GM21737 (cell line): ENCODE data around the gene SMIM41.

Experiments used
- ATAC-seq: cut with Tn5 transposase; IDR thresholded peaks from one replicate; pipeline ENCODE4 v1.9.1; 2021; ENCODE audit warnings: mild to moderate bottlenecking, moderate library complexity; ENCODE audit not compliant: unreplicated experiment

Gene SMIM41

DNA sequence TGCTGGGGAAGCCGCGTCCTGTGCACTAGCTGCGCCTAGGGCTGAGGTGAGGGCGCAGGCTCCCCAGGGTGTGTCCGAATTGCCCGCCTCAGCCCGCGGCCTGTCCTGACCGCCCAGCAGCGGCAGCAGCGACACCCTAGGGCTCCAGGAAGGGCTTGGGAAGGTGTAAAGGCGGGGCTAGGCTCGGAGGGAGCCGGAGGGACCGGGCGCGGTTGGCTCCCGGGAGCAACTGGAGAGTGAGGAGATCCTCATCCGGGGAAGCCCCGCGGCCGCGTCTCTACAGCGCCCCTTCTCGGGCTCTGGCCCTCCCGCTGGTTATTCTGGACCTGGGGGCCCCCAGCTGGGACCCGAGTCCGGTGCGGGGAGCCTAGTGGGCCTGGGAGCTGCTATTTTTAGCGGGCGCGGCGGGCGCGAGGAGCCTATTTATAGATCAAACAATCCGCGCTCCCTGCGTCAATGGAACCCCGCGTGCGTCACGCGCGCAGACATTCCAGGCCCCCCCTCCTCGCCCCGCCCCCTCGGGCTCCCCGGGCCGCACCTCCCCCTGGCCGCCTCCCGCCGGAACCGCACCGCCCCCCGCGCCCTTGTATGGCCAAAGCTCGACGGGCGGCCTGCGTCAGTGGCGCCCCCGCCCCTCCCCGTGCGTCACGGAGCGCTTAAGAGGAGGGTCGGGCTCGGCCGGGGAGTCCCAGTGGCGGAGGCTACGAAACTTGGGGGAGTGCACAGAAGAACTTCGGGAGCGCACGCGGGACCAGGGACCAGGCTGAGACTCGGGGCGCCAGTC lies 28.6 kb upstream of the SMIM41 start, which contains the start of gene NR4A1:
Gene NR4A1, plus strand, starts transcription at position 685 of the 784 bp plus-strand sequence. CDS start 2,887 bp downstream, outside the sequence.
- peak; percentile 81 for ATAC-seq

DNA sequence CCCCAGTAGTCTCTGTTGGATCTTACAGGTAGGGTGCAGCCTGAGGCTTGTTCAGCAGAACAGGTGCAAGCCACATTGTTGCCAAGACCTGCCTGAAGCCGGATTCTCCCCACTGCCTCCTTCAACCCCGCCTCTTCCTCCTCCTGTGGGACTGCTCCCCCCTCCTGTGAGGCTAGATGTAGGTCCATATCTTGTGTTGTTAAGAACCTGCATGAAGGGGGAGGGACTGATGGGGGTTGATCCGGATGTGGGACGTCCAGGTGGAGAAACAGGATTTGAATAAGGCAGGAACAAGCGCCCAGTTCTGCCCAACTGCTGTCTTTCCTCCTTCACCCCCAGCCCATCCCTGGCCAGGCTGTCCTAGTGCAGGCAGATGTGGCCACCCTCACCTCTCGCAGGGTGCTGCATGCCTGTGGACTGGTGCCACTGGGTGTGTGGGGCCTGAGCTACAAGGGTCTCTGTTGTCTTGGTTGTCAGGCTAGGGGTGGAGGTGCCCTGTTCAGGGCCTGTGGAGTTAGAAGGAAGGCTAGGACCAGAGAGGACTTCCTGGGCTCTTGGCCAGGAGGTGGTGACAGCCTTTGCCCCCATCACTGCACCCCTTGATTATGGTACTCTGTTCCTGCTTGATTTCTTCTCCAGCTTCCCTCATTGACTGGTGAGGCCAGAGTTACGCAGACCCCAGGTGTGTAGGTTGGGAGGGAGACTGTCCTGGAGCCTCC lies 26.9 kb upstream of the SMIM41 start:
- no peak for ATAC-seq

- no peak for ATAC-seq
Measured at GRCh38 chr12:52053536-52054209, 25.8 kb upstream of the SMIM41 start.

GRCh38 chr12:52054231-52054832 lies 25.2 kb upstream of the SMIM41 start:
- no peak for ATAC-seq

DNA sequence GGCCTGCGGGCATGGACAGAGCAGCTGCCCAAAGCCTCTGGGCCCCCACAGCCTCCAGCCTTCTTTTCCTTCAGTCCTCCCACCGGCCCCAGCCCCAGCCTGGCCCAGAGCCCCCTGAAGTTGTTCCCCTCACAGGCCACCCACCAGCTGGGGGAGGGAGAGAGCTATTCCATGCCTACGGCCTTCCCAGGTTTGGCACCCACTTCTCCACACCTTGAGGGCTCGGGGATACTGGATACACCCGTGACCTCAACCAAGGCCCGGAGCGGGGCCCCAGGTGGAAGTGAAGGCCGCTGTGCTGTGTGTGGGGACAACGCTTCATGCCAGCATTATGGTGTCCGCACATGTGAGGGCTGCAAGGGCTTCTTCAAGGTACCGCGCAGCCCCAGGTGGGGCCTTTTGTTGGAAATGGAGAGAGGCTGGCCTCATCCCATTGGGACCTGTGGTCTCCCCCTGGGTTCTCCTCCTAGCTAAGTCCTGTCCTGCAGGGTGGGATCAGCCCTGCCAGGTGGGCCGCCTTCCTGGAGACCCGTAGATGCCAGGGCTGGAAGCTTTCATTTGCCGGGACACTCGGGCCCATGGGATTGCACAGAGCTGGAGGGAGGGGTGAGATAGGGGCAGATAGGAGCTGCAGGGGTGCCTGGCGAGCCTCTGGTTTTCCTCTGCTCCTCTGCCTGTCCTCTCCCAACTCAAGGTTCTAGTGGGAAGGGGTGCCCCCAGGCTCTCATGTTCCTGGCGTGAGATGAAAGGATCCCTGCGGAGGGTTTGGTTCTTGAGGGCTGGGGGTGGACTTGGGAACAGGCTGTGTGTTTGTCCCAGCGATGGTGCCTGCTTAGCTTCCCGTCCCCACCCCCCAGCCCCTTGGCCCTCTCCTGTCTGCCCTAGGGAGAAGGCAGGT lies 24.4 kb upstream of the SMIM41 start:
- no peak for ATAC-seq

GRCh38 chr12:52055731-52056711 lies 23.5 kb upstream of the SMIM41 start:
- ATAC-seq = no peak

DNA sequence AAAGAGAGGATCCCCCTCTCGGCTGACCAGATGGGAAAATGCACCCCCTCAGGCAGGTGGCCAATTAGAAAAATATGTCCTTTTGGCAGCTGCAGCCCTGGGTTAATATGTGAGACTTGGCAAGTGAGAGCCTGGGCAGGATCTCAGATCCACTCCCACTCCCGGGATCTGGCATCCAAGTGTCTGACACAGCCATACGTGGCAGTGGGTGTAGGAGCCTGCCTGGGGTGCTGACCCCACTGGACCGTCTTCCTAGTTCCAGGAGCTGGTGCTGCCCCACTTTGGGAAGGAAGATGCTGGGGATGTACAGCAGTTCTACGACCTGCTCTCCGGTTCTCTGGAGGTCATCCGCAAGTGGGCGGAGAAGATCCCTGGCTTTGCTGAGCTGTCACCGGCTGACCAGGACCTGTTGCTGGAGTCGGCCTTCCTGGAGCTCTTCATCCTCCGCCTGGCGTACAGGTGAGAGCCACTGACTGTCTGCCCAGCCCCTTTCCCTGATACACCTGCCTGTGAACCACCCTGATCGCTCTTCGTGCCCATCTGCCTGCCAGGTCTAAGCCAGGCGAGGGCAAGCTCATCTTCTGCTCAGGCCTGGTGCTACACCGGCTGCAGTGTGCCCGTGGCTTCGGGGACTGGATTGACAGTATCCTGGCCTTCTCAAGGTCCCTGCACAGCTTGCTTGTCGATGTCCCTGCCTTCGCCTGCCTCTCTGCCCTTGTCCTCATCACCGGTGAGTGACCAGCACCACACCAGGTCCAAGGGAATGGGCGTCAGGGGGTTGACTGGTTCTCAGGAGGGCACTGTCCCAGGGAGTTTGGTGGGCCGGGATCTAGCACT lies 22.5 kb upstream of the SMIM41 start:
- ATAC-seq = no peak

DNA sequence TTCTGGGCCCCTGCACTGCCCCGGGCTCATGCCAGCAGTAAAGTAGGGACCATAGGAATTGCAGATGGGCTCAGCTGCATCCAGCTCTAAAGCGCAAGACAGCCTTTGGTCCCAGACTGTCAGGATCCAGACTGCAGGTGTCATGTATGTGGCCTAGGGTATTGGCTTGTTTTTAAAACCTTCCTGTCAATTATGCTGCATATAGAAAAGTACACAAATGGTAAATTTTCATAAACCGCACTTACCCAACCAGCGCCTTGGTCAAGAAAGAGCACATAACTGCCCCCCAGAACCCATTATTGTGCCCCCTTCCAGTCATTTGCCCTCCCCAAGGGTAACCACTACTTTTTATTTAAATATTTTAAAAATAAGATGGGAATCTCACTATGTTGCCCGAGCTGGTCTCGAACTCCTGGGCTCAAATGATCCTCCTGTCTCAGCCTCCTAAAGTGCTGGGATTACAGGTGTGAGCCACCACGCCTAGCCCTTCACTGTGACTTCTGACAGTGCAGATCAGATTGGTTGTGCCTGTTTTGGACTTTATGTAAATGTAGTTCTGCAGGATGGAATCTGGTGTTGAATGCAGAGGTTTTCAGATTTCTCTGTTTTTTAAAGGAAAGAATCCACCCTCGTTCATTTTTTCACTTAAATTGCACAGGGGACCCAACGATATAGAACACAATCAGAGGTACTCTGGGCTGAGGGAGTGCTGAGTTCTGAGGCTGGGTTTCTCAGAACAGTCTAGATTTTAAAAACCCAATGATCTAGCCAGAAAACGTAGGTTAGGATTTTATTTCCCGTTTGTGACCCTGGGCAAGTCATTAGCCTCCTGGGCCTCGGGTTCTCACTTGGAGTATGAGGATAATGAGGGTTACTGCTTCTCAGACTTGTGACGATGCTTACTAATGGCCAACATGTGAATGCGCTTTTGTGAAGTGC lies 21.6 kb upstream of the SMIM41 start:
- no peak for ATAC-seq

- no peak for ATAC-seq
Measured at GRCh38 chr12:52058631-52059361, 20.7 kb upstream of the SMIM41 start.

DNA sequence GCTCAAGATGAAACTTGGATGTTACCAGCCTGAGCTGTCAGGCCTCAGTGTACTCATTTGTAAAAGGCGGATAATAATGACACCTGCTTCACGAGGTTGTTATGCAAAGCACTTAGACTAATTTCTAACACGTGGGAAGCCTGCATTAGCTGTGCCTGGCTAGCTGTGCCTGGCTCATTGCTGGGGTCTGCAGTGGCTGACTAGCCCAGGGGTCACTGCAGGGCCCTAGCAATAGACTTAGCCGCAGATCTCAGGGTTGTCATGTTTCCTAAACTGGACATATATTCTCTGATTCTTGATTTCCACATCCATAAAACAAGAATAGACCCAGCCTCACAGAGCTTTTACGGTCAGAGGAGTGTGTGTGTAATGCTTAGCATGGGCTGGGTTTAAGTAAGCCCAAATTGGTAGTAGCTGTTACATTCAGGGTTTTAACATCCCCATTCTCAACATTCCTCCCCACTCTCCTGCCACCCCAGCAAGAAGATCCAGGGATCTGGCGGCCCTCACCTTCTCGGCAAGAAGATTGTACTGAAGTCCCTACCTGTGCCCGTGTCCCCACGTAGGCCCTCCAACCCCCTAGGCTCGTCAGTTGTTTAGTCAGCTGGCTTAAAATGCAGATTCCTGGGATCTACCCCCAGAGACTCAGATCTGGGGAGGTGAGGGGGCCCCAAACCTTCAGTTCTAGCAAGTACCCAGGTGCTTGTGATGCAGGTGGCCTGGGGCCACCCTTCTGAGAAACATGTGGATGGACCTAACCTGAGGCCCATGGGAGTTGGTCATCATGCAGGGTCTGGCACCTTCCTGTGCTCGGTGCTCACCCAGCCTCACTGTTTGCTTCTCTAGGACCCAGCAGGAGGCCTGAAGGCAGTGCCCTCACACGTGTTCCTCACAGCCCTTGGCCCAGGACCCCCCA lies 19.7 kb upstream of the SMIM41 start:
- ATAC-seq = no peak

GRCh38 chr12:52060498-52061177 lies 18.9 kb upstream of the SMIM41 start:
- no peak for ATAC-seq

DNA sequence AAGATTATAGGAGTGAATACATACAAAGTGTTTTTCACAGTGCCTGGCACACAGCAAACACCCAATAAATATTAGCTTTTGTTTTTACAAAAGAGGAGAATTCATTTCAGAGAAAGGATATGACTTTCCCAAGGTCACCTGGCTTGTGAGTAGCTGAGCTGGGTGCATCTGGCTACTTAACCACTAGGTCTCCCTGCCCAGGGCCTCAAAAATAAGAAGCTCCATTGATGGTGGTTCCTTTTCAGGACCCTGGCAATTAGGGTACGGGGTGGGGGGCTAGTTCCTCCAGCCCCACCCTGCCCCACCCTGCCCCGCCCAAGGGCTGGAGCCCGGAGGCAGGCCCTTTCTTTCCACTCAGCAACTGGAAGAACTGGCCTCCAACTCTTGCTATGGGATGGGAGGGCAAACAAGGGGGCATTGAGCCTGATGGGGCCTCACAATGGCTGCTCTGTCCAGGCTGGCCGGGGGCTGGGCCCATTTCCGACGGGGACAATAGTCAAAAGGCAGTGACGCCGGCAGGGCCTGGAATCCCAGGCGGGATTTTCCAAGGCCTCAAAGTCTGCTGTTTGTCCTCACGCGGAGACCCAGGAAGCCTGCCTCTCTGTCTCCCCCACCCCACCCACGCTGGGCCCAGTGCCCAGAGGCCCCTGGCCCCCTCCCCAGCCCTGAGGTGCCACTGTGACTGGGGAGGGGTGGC lies 17.9 kb upstream of the SMIM41 start:
- ATAC-seq = no peak

DNA sequence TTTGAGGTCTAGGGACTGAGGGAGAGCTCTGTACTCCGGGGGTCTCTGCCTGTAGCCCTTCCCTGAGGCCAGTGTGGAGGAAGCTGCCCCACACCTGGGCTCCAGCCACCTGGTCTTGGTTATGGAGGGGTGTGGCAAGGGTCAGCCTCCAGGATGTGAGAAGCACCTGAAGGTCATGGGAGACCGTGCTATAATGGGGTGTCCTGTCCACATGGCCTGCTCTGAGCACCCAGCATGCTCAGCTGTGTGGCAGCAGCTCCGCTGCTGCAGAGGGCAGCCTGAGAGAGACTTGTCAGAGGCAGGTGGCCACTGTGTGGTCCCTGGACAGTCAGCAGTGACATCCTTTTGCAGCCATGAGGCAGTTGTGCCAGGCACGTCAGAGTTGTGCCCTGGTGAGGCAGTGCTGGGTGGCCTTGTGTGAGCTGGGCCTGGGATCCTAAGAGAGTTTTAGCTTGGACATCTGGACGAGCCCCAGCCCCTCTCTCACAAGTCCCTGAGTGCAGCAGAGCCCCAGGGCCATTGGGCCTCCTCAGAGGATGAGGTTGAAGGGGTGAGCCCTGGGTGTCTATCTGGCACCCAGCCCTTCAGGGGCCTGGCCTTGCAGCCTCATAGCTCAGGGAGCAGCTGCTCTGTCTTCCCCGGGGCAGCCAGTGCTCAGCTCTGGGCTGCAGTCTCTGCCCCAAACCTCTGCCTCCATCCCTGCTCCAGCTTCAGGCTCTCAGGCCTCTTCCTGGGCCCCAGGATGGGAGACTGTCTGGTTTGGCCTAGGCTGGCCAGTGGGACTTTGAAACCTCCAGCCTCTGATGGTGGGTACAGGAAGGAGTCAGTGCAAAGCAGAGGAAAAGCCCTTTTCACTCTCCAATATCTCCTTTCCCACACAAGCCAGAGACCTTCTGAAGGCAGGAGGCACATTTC lies 17.1 kb upstream of the SMIM41 start:
- ATAC-seq = no peak
